BJ (cell line): Measurements from ENCODE around the gene MSN. TPM values are rescaled to one million over a fixed set of nuclear protein-coding genes. Genes with fewer than 3 reads are reported as not detected.

Experiments
- CTCF ChIA-PET: fragments of 350-600 bp; formaldehyde crosslinking; extraction: SDS; loops from one replicate; lab custom pipeline; 2021; ENCODE audit warnings: antibody characterized with exemption, inconsistent platforms; lab: Yijun Ruan, JAX
- POLR2A ChIA-PET: fragments of 300-600 bp; sonication (Branson Sonifier 250); formaldehyde crosslinking; extraction: SDS; loops from one replicate; lab custom pipeline; 2021; ENCODE audit warnings: antibody characterized with exemption; lab: Charles Lee
- DNase-seq: peaks from one replicate; pipeline ENCODE4 v3.0.0-alpha.2; 2011; ENCODE audit warnings: low read depth
- H3K27me3 ChIP-seq: 2 replicates; pipeline ENCODE4 v1.6.0; 2011; ENCODE audit warnings: low read length; ENCODE audit not compliant: control insufficient read depth, insufficient read depth
- H3K36me3 ChIP-seq: 2 replicates; pipeline ENCODE4 v1.5.1; 2011; ENCODE audit warnings: low read length; ENCODE audit not compliant: control insufficient read depth, insufficient read depth
- H3K4me3 ChIP-seq: 2 replicates; pipeline ENCODE4 v1.5.1; 2011; ENCODE audit warnings: low read depth, mild to moderate bottlenecking, control low read depth, low read length
- polyA plus RNA-seq: library from polyadenylated mRNA; depleted of rRNA; stranded (reverse); fragments of >200 nt; gene quantifications from 2 replicates; pipeline ENCODE4 v1.2.3, GENCODE V29; 2011; rRNA removed
- TF ChIP-seq, protein P1 (sequence below): IDR thresholded peaks from 2 replicates; pipeline ENCODE4 v1.5.1; 2011; ENCODE audit warnings: low read depth, mild to moderate bottlenecking, control low read depth, inconsistent platforms, low read length, moderate library complexity; ENCODE audit not compliant: insufficient read depth

Gene MSN
- polyA plus RNA-seq, 1 experiment = 494 TPM

GRCh38 chrX:65781845-65782244 is 114.4 kb downstream of the MSN start:
- Histone ChIP-seq H3K27me3 (no peaks in the 10 kb centered on the region), H3K36me3 (no peaks in the 10 kb centered on the region), H3K4me3 (no peak overlapping the region)
- CTCF ChIA-PET = no interaction called here
- TF ChIP-seq, protein P1, sequence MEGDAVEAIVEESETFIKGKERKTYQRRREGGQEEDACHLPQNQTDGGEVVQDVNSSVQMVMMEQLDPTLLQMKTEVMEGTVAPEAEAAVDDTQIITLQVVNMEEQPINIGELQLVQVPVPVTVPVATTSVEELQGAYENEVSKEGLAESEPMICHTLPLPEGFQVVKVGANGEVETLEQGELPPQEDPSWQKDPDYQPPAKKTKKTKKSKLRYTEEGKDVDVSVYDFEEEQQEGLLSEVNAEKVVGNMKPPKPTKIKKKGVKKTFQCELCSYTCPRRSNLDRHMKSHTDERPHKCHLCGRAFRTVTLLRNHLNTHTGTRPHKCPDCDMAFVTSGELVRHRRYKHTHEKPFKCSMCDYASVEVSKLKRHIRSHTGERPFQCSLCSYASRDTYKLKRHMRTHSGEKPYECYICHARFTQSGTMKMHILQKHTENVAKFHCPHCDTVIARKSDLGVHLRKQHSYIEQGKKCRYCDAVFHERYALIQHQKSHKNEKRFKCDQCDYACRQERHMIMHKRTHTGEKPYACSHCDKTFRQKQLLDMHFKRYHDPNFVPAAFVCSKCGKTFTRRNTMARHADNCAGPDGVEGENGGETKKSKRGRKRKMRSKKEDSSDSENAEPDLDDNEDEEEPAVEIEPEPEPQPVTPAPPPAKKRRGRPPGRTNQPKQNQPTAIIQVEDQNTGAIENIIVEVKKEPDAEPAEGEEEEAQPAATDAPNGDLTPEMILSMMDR = no peak
- POLR2A ChIA-PET = no interaction called here
- no peak for DNase-seq

DNA sequence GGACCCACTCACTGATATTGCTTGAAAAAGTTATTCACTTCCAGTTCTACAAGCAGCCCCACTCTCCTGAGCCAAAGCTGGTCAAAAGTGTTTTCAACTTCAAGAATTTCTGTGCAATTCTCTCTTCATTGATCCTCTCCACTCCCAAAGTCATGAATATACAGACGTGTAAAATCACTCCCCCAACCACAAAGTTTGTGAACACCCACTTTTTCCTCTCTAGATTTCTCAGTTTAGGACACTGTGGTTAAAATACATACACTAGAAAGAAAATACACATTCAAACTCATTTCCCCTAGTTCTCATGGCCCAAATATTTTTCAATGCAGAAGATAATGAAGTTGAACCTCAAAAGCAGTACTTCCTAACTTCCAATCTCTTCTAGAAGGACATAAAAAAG is 116.3 kb downstream of the MSN start:
- TF ChIP-seq, protein P1 = no peak
- Histone ChIP-seq H3K27me3 (no peaks in the 10 kb centered on the region), H3K4me3 (no peak overlapping the region), H3K36me3 (no peaks in the 10 kb centered on the region)
- no peak for DNase-seq
- POLR2A ChIA-PET = no interaction called here
- CTCF ChIA-PET = no interaction called here

Other genes with a start within 250 kb of the MSN start
- 19.3 and 22.3 TPM in 2 replicates for gene LAS1L, start 132.9 kb upstream of the MSN start, polyA plus RNA-seq